Renal cortical epithelial cell (primary cell): ENCODE data around the gene RPL22L1. TPM values are rescaled to one million over a fixed set of nuclear protein-coding genes. Genes with fewer than 3 reads are reported as not detected.
"Not testable (repeated sequence)": the region's sequence is repeated elsewhere in the genome, so short reads cannot be mapped to it uniquely, and the experiment has no call there.

Source experiments
- DNase-seq: peaks from one replicate; pipeline ENCODE4 v3.0.0-alpha.2; 2011; ENCODE audit warnings: low read depth
- total RNA-seq: library from RNA; depleted of rRNA; stranded (reverse); fragments of >200 nt; gene quantifications from 2 replicates; pipeline ENCODE4 v1.2.3, GENCODE V29; 2014

RPL22L1 gene
- total RNA-seq, 1 donor from 2014 or later, result 28.0 TPM

- not testable (repeated sequence) for DNase-seq
Observed at GRCh38 chr3:170878688-170879087, 8.7 kb upstream of the RPL22L1 start.

- not testable (repeated sequence) for DNase-seq
Observed at GRCh38 chr3:170877311-170877710, 7.3 kb upstream of the RPL22L1 start.

GRCh38 chr3:170876537-170876936 lies 6.5 kb upstream of the RPL22L1 start:
- no peak for DNase-seq

- DNase-seq, result no peak
Observed at GRCh38 chr3:170869239-170869590, 780 bp downstream of the RPL22L1 start.

- no peak for DNase-seq
Observed at GRCh38 chr3:170868577-170869238, 1.3 kb downstream of the RPL22L1 start.

- no peak for DNase-seq
Observed at GRCh38 chr3:170867143-170867937, 2.7 kb downstream of the RPL22L1 start.

GRCh38 chr3:170866499-170866898 lies 3.5 kb downstream of the RPL22L1 start:
- no peak for DNase-seq

GRCh38 chr3:170865209-170866094 lies 4.5 kb downstream of the RPL22L1 start:
- DNase-seq, result no peak

GRCh38 chr3:170864525-170865208 lies 5.3 kb downstream of the RPL22L1 start:
- DNase-seq, result no peak

GRCh38 chr3:170863816-170864215 lies 6.2 kb downstream of the RPL22L1 start:
- DNase-seq, result no peak

GRCh38 chr3:170862618-170863374 lies 7.2 kb downstream of the RPL22L1 start:
- no peak for DNase-seq

- DNase-seq, result no peak
Observed at GRCh38 chr3:170858599-170858998, 11.4 kb downstream of the RPL22L1 start.

GRCh38 chr3:170852324-170852723 lies 17.7 kb downstream of the RPL22L1 start:
- DNase-seq, result no peak

GRCh38 chr3:170848292-170848917 lies 21.6 kb downstream of the RPL22L1 start:
- no peak for DNase-seq

- no peak for DNase-seq
Observed at GRCh38 chr3:170844377-170844776, 25.6 kb downstream of the RPL22L1 start.

GRCh38 chr3:170840291-170840859 lies 29.6 kb downstream of the RPL22L1 start:
- DNase-seq, result no peak

GRCh38 chr3:170839518-170840100 lies 30.4 kb downstream of the RPL22L1 start:
- DNase-seq, result no peak

- DNase-seq, result no peak
Observed at GRCh38 chr3:170836491-170836890, 33.5 kb downstream of the RPL22L1 start.

GRCh38 chr3:170835336-170835735 lies 34.7 kb downstream of the RPL22L1 start:
- DNase-seq, result no peak

GRCh38 chr3:170830580-170830979 lies 39.4 kb downstream of the RPL22L1 start:
- DNase-seq, result no peak
